Activated CD4-positive, CD25-positive, alpha-beta regulatory T cell (primary cell): ENCODE data around the gene DPP8.
"Not testable (repeated sequence)": the region's sequence is repeated elsewhere in the genome, so short reads cannot be mapped to it uniquely, and the experiment has no call there.

Source experiments
- DNase-seq, 4 experiments: peaks; one replicate each; lab custom pipeline; 2025; lab: John Stamatoyannopoulos, UW

Gene DPP8

DNA sequence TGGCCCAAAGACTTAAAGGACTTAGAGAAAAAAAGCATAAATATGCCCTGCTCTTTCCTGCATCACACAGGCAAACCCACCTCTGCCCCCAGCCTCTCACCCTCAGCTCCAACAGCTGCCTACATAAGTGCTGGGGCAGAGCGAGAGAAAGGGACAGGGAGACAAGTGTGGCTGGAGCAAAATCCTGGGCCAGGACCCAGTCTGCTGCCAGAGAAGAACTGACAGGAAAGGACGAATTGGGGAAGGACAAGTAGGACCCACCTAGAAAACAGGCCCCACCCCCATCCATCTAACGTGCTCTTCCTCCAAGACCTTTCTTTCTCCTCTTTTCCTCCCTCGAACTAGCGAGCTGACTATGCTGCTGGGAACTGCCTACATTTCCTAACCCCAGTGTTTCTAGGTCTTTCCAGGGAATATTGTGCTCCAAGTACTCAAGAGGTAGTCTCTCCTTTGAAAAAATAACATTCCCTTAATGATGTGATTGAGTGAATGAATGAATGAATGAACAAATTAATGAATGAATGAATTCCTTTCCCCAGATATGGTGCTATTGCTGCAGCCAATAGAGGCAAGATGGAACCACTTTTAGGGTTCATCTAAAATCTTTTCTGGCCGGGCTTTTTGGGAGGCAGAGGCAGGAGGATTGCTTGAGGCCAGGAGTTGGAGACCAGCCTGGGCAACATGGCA lies 113.2 kb downstream of the DPP8 start:
- DNase-seq: no peak

DNA sequence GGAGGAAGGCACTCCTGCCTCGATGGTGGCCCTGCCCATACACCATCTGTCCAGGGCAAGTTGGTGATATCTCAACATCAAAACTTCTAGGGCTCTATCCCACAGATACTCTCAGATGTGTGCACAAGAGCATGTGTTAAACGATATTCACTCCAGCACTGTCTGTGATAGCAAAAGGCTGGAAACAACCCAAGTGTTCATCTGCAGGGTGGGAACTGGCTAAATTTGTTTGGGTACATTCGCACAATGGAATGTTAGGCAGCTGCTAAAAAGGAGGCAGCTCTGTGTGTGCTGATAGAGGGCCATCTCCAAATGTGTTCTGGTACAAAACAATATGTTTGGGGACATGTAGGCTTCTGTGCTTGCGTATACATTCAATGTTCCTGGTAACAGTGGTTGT lies 114.5 kb downstream of the DPP8 start:
- no peak for DNase-seq

DNA sequence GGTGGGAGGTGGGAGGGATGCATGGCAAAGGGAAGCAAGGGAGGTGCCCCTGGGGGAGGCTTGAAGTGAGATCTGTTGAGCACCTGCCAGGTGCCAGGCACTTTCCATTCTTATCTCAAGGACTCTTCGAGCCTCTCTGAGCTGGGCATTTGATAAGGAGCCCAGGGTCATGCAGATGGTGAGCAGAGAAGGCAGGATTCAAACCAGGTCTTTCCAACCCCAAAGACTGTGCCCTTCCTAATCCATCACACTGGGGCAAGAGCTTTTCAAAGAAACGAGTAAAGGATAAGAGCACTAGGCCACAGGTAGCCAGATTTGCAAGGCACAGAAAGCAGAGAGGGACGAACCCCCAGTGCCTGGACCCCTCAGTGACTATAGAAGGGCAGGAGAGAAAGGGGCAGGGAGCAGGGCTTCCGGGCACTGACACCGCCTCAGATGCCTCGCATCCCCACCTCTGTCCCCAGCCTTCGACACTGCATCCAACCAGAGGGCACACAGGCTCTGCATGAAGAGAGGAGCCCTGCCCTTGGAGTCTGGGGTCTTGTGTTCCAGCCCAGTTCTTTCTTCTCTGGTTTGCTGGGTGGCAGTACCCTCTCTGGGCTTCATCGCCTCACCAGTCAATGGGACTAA lies 115.8 kb downstream of the DPP8 start:
- no peak for DNase-seq

DNA sequence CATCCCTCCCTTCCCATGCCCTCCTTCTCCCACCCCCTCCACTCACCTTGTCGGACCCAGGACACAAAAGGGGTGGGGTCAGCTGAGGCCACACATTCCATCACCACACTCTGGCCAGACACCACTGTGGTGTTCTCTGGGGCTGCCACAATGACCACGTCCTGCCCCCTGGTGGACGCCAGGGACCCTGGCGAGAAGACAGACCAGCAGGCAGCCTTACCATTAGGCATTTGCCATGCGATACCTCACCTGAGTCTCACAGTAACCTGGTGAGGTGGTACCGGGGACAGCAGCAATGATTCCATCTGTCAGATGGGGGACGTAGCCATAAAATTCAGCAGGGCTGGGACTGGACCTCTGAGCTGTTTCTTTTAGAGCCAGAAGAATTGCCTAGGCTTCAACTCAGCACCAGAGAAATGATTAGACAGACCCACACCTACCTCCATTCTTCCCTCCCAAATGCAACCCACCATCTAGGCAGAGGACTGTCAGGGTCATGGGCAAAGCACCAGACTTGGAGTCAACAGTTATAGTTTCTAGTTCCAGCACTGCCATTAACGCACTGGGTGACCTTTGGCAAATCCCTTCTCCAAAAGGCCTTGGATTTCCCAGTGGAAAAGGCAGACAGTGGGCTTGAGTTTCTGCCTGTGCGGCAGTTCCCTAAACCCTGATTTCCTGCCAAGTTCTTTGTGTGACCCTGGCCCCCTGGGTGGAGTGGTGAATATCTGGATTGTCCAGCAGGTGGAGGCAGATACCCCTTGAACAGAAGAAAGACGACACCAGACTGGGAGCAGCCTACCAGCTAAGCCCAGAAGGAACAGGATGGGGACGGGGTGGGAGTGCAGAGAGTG lies 116.5 kb downstream of the DPP8 start:
- DNase-seq: peak in 1 of 4 experiments; percentile 34

DNA sequence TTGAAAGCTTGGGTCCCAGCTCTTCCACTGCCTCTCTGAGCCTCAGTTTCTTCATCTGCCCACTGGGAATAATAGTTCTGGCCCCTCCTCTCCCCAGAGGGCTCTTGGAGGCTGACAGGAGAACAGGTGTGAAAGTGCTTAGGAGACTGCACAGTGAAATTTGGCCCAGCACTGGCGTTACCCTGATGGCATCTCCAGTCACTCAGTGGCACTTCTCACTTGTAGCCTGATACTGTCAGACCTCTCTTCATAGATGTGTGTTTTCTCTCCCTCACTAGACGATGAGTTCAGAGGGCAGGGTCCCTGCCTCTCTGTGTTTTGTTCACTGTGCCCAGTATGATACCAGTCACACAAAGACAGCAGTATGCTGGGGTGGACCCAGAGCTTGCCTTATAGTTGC lies 117.5 kb downstream of the DPP8 start:
- no peak for DNase-seq

DNA sequence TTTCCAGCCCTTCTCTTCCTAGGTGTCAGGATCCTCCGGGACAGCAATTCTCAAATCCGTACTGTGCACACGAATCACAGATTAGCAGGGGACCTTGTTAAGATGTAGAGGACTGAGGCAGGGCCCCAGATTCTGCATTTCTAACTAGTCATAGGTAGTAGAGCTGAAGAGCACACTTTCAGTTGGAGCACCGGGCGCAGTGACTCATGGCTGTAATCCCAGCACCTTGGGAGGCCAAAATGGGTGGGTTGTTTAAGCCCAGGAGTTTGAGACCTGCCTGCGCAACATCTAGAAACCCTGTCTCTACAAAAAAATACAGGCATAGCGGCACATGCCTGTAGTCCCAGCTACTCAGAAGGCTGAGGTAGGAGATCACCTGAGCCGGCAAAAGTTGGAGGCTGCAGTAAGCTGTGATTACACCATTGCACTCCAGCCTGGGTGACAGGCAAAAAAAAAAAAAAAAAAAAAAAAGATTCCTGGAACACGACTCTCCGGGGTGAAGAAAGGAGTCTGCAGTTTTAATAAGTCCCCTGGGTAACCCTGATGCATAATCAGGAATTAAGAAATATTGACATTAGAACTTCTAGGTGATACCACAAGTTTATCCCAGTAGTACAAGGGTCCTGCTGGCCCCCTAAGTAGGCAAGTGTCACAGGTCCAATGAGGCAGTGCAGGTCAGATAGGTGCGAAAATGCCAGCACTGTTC lies 118.3 kb downstream of the DPP8 start:
- DNase-seq: no peak

DNA sequence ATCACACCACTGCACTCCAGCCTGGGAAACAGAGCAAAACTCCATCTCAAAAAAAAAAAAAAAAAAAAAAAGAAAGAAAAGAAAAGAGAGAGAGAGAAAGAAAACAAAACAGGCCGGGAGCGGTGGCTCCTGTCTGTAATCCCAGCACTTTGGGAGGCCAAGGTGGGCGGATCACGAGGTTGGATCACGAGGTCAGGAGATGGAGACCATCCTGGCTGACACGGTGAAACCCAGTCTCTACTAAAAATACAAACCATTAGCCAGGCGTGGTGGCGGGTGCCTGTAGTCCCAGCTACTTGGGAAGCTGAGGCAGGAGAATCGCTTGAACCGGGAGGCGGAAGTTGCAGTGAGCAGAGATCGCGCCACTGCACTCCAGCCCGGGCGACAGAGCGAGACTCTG lies 119.0 kb downstream of the DPP8 start:
- not testable (repeated sequence) for DNase-seq

DNA sequence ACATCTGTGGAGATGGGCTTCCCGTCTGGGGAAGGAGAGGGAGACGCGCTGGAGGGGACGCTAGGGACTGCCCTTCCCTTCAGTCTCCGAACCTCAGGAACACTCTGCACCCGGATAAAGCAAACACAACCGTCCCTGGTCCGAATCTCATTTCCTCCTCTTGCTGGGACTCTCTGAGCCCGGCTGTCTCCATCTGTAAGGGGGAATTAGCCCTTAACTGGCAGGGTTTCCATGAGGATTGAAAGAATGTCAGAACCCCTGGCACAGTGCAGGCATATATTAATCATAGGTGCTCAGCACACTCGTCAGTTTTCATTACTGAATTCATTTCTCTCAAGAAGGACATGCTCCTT lies 120.5 kb downstream of the DPP8 start:
- no peak for DNase-seq

DNA sequence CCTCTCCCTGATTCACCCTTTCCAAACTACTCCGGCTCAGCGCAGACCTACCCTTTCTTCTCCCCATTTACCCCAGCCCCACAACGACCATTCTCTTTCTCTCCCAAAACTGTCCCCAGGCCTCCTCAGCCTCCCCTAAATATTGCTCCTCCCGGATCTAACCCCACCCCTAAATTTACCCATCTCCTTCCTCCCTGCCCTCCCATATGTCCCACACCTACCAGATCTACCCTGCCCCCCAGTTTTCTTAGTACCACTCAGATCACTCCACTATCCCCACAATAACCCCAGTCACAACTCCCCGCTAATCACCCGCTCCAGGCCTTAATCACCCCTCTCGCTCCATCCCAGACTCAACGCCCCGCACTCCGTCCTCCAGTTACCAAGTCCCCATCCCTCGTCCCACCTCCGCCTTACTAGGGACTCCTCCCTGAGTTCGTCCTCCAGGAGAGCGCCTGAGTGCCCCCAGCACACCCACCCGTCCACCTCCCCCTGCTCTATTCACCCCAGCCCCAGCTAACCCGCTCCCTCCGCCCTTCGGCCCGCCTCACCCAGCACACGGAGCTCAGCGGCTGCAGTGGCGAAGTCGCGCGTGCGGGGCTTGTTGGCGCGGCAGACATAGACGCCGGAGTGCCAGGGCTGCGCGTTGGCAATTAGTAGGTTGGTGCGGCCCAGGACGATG lies 121.1 kb downstream of the DPP8 start:
- no peak for DNase-seq

DNA sequence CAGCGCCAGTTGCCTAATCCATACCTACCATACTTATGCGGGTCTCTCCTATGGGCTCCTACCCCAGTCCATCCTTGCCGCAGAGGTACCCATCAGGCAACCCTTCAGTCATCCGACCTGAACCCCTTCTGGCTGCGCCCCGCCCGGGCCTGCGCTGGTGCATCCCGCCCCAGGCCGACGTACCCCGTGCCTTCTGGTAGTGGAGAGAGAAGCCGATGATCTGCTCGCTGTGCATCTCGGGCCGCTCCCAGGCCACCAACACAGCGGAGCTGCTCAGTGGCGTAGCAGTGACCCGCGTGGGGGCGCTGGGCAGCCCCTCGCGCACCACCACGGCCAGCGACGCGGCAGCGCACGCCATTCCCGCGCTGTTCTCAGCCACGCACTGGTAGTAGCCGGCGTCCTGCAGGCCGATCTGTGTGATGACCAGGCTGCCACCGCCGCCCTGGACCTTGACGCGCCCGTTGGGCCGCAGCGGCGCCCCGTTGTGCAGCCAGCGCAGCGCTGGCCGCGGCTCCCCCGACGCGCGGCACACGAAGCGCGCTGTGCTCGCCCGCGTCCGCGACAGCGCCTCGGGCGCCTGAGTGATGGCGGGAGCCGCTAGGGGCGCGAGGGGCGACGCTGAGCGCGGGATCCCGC lies 121.8 kb downstream of the DPP8 start:
- no peak for DNase-seq

DNA sequence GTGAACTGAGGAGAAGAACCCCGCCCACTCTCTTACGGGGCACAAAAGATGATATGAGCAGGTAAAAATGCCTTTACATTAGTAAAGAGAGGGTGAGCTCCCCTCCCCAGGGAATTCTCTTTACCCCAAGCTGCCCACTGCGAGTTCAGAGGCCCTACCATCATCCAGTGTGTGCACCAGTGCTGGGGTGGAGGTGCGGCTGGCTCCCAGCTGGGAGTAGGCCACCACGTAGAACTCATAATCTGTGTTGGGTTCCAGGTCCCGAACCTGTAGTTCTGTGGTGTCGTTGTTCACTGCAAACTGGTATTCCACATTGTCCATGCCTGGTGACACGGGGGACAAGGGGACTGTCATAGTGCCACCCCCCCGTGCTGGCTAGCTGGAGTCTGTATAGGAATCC lies 122.6 kb downstream of the DPP8 start:
- DNase-seq: no peak

DNA sequence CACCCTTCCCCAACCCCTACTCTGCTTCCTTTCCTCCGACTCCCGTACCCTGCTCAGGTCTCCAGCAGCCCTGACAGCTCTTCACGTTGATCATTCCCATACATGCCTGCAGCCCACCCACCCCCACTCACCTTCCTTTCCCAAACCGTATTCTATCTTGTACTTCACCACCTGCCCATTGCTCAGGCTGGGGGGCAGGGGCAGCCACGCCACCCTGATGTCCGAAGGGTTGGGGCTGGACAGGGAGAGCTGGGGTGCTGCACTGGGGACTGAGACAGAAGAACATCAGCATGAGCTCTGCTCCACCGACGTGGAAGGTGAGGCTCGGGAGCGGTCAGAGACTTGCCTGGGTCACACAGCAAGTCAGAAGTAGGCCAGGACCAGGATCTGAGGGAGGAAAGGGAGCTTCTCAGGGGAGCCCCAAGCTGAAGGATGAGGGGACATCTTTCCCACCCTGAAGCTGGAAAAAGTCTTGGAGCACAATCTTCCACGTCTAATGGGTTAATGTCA lies 123.2 kb downstream of the DPP8 start:
- DNase-seq: no peak

DNA sequence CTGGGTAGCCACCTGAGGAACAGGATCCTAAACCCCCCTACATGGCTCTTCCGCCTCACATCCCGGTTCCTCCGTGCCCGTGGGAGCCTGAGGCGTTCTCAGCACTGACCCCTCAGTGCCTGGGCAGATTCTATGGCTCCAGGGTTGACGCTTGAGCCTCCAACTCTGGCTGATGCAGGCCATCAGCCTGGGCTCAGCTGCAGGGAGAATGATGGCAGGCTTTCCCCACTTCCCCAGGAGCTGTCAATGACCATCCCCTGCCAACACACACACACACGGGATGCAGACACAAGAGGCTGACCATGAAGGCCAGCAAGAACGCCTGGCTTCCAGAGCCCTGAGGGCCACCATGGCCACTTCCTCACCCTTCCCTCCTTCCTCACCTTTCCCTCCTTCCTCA lies 123.9 kb downstream of the DPP8 start:
- no peak for DNase-seq

DNA sequence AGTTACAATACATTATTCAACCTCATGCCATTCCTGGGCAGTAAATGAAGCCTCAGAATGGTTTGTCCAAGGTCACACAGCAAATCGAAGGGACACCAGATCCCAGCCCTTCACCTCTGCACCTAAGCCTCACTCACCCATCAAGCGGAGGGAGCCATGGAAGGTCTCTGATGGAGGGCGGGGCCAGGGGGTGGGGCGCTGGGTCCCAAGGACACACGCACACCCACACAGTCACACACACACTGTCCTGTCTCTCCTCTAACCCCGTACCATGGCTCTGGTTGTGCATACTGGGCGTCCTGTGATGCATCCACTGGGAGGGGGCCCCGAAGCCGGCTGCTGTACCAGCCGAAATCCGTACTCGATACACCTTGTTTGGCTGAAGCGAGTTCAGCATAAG lies 124.4 kb downstream of the DPP8 start:
- no peak for DNase-seq
